ENCODE data around the gene PLAAT2. TPM values are rescaled to one million over a fixed set of nuclear protein-coding genes. Genes with fewer than 3 reads are reported as not detected.

PLAAT2 gene
- polyA plus RNA-seq, 1 of the 3 experiments (the other 2 are of a cell fraction), result 0.53 TPM

GRCh38 chr11:63511048-63511748 is 52.0 kb downstream of the PLAAT2 start:
- POLR2A ChIA-PET, result no interaction called here
- Histone ChIP-seq H3K9me3 (no peaks in the 10 kb centered on the region), H2AFZ (ENCODE audit: low read depth) (no peak overlapping the region), H3K4me2 (no peak overlapping the region), H3K79me2 (ENCODE audit: insufficient read depth) (no peaks in the 10 kb centered on the region), H3F3A (replicated peaks; ENCODE audit: insufficient read depth) (no peaks in the 10 kb centered on the region), H3K9ac (no peak overlapping the region), H3K4me3 (ENCODE audit: low read depth in 2 of 2, low read length in 1 of 2) (no peak overlapping the region), H3K27me3 (ENCODE audit: insufficient read depth) (no peaks in the 10 kb centered on the region; the same call in 1 of the 2 replicates), H3K27ac (ENCODE audit: low read depth in 2 of 2, low read length in 1 of 2) (no peak overlapping the region), H3K9me2 (no peaks in the 10 kb centered on the region), H3K4me1 (ENCODE audit: control insufficient read depth in 1 of 2, insufficient read depth in 2 of 2, low read depth in 1 of 2, low read length in 1 of 2) (peaks cover 0 to 3% of the 10 kb centered on the region in 2 experiments; a peak in 1 of 4 replicates), H3K36me3 (replicated peaks in 1 of 2; ENCODE audit: control insufficient read depth in 1 of 2, insufficient read depth in 2 of 2, low read length in 1 of 2) (no peaks in the 10 kb centered on the region), H4K20me1 (ENCODE audit: insufficient read depth) (no peaks in the 10 kb centered on the region)
- CTCF ChIA-PET, result interaction anchor here (2.2 to 2.7 kb wide), 2 partner anchors 9 to 32 kb away, joined by 10 read pairs; no protein-coding TSS in a partner anchor
- no peak for TF ChIP-seq ZBTB33 (IDR thresholded peaks at IDR 0.05; ENCODE audit: borderline replicate concordance, low read depth)
- no peak for TF ChIP-seq SMC3 (IDR thresholded peaks at IDR 0.05; ENCODE audit: low read depth, low read length)
- no peak for TF ChIP-seq USF2 (IDR thresholded peaks at IDR 0.05; ENCODE audit: borderline replicate concordance, low read depth, low read length)
- TF ChIP-seq IRF3 (IDR thresholded peaks at IDR 0.05; ENCODE audit: low read depth, low read length), result no peak
- no peak for TF ChIP-seq POLR2AphosphoS5 (IDR thresholded peaks at IDR 0.05; ENCODE audit: low read depth, low read length)
- TF ChIP-seq CHD2 (IDR thresholded peaks at IDR 0.05; ENCODE audit: low read length, partially characterized antibody), result no peak
- TF ChIP-seq CTCF (IDR thresholded peaks at IDR 0.05), result no peak
- TF ChIP-seq GATA2 (CRISPR knock-in tag; IDR thresholded peaks at IDR 0.05), result no peak
- no peak for TF ChIP-seq RCOR1 (IDR thresholded peaks at IDR 0.05; ENCODE audit: low read length)
- TF ChIP-seq EZH2phosphoT487 (IDR thresholded peaks at IDR 0.05; ENCODE audit: borderline replicate concordance, low read depth), result no peak
- TF ChIP-seq PBX3 (IDR thresholded peaks at IDR 0.05), result no peak
- no peak for TF ChIP-seq NFIC (IDR thresholded peaks at IDR 0.05; ENCODE audit: borderline replicate concordance)
- DNase-seq, result no peak
- WGBS (ENCODE audit: low lambda C conversion rate), result 82% methylated on average over 8 of the region's 11 CpGs
